Keratinocyte (primary cell): Measurements from ENCODE around the gene TCN1. TPM values are rescaled to one million over a fixed set of nuclear protein-coding genes. Genes with fewer than 3 reads are reported as not detected.

Source experiments
- DNase-seq: peaks from one replicate; pipeline ENCODE4 v3.0.0-alpha.2; 2011; ENCODE audit warnings: low read depth, missing footprints, low spot score
- FAIRE-seq: peaks from 2 replicates; lab custom pipeline; 2011; peaks lifted over from hg19 to GRCh38; lab: Jason Lieb, UNC
- H2AFZ ChIP-seq: 2 replicates; pipeline ENCODE4 v1.6.0; 2012; ENCODE audit warnings: low read length, control low read depth, inconsistent platforms; ENCODE audit not compliant: control insufficient read depth
- H3K27ac ChIP-seq: 2 replicates; pipeline ENCODE4 v1.5.1; 2011; ENCODE audit warnings: low read length; ENCODE audit not compliant: control insufficient read depth, insufficient read depth
- H3K27me3 ChIP-seq: 3 replicates; pipeline ENCODE4 v1.6.0; 2011; ENCODE audit warnings: low read length; ENCODE audit not compliant: control insufficient read depth, insufficient read depth; ENCODE audit errors: extremely low read depth
- H3K36me3 ChIP-seq, 2 experiments: 2 replicates in 1 of 2; 3 replicates in 1 of 2; pipeline ENCODE4 v1.5.1; 2011; ENCODE audit warnings: low read length in 2 of 2, mild to moderate bottlenecking in 1 of 2; ENCODE audit not compliant: control insufficient read depth in 2 of 2, insufficient read depth in 2 of 2; ENCODE audit errors: extremely low read depth in 1 of 2
- H3K4me1 ChIP-seq: 3 replicates; pipeline ENCODE4 v1.5.1; 2011; ENCODE audit warnings: low read length; ENCODE audit not compliant: control insufficient read depth, insufficient read depth; ENCODE audit errors: extremely low read depth
- H3K4me2 ChIP-seq: 3 replicates; pipeline ENCODE4 v1.6.0; 2011; ENCODE audit warnings: low read depth, low read length; ENCODE audit not compliant: control insufficient read depth, insufficient read depth; ENCODE audit errors: extremely low read depth
- H3K4me3 ChIP-seq, 3 experiments: fragments of 200-600 bp in 1 of 3; sonication (generic) in 1 of 3; 2 replicates in 2 of 3; 3 replicates in 1 of 3; pipeline ENCODE4 v1.5.1; 2011 to 2016; ENCODE audit warnings: low read length in 3 of 3, mild to moderate bottlenecking in 3 of 3, control low read depth in 2 of 3, inconsistent platforms in 1 of 3, low read depth in 1 of 3, mixed read lengths in 1 of 3, mixed run types in 1 of 3, moderate library complexity in 1 of 3; ENCODE audit not compliant: control insufficient read depth in 2 of 3, insufficient read depth in 2 of 3; ENCODE audit errors: extremely low read depth in 1 of 3
- H3K79me2 ChIP-seq: 2 replicates; pipeline ENCODE4 v1.6.0; 2012; ENCODE audit warnings: low read length; ENCODE audit not compliant: control insufficient read depth, insufficient read depth
- H3K9ac ChIP-seq: 3 replicates; pipeline ENCODE4 v1.6.0; 2011; ENCODE audit warnings: low read length; ENCODE audit not compliant: control insufficient read depth, insufficient read depth; ENCODE audit errors: extremely low read depth
- H3K9me1 ChIP-seq: 3 replicates; pipeline ENCODE4 v1.6.0; 2011; ENCODE audit warnings: low read length; ENCODE audit not compliant: control insufficient read depth, insufficient read depth; ENCODE audit errors: extremely low read depth
- H3K9me3 ChIP-seq: 2 replicates; pipeline ENCODE4 v1.5.1; 2012; ENCODE audit warnings: low read depth, low read length; ENCODE audit not compliant: control insufficient read depth
- H4K20me1 ChIP-seq: 3 replicates; pipeline ENCODE4 v1.6.0; 2011; ENCODE audit warnings: low read length; ENCODE audit not compliant: control insufficient read depth, insufficient read depth; ENCODE audit errors: extremely low read depth
- CTCF ChIP-seq, 3 experiments: IDR thresholded peaks in 1 of 3; conservative IDR thresholded peaks in 1 of 3; optimal IDR thresholded peaks in 1 of 3; 2 replicates in 2 of 3; 3 replicates in 1 of 3; pipeline versions ENCODE3 to v1.5.1; 2011; ENCODE audit warnings: low read length in 3 of 3, mild to moderate bottlenecking in 3 of 3, moderate library complexity in 2 of 3, control low read depth in 1 of 3, inconsistent platforms in 1 of 3; ENCODE audit not compliant: insufficient read depth in 2 of 3; ENCODE audit errors: extremely low read depth in 1 of 3
- EZH2 ChIP-seq: IDR thresholded peaks from one replicate; pipeline ENCODE4 v1.6.1; 2012; ENCODE audit warnings: inconsistent platforms, mild to moderate bottlenecking, low read length, moderate library complexity
- dilution Hi-C: fragments of 300-500 bp; cut with MboI; formaldehyde crosslinking; loops from one replicate; pipeline ENCODE4 v1.7.0; 2020; ENCODE audit warnings: low sequenced_read_pairs; ENCODE audit not compliant: extremely low pct_ligation_motif_present
- polyA plus RNA-seq, 5 experiments: library from polyadenylated mRNA; depleted of rRNA in 3 of 5; stranded (reverse) in 3 of 5; stranded (forward) in 1 of 5; unstranded in 1 of 5; fragments of >200 nt; gene quantifications; 1 replicate in 1 of 5; 2 replicates in 3 of 5; 3 replicates in 1 of 5; pipeline versions ENCODE4 v1.2.1 to v1.2.3, GENCODE V29; 2011 to 2012; ENCODE audit warnings: missing spikeins in 2 of 5, low read depth in 1 of 5, low replicate concordance in 1 of 5

TCN1 gene
- polyA plus RNA-seq, 1 donor (not counting 4 experiments of a cell fraction or from before 2014, with no cell fraction given): 3.7 TPM

DNA sequence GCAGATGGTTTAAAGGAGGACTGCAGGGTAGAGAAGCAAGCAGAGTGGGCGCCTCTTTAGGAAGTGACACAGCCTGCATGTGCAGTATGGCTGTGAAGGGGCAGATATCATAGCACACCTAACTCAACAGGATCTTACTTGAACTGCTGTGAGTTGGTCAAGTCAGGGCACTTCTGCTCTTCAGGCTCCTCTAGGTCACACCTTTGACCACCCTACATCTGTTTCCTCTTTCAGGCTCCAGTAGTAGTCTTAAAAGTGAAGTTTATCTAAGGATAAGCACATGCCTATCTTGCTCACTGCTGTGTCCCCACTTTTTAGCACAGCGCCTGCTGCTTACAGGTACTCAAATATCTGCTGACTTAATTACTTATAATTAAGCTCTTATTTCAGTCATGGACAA lies 62.2 kb downstream of the TCN1 start:
- Histone ChIP-seq H4K20me1 (no peaks in the 10 kb centered on the region), H3K4me3 (no peak overlapping the region), H3K9me1 (no peaks in the 10 kb centered on the region), H3K79me2 (peaks cover 2% of the 10 kb centered on the region), H2AFZ (no peak overlapping the region), H3K9me3 (no peaks in the 10 kb centered on the region), H3K27ac (no peak overlapping the region), H3K4me1 (peaks cover 7% of the 10 kb centered on the region), H3K4me2 (no peak overlapping the region), H3K9ac (no peak overlapping the region), H3K36me3 (peaks cover 29 to 34% of the 10 kb centered on the region in 2 experiments), H3K27me3 (no peaks in the 10 kb centered on the region)
- FAIRE-seq: no peak
- TF ChIP-seq CTCF (optimal IDR thresholded peaks at IDR 0.05 in 1 of 3, IDR thresholded peaks at IDR 0.05 in 1 of 3, conservative IDR thresholded peaks at IDR 0.05 in 1 of 3; ENCODE audit: extremely low read depth in 1 of 3, insufficient read depth in 2 of 3, low read length in 3 of 3): no peak
- TF ChIP-seq EZH2: no peak
- dilution Hi-C loops: no loop called here
- DNase-seq: no peak

Other genes starting within 250 kb of the TCN1 start
- gene PATL1, start 197.4 kb downstream of the TCN1 start, polyA plus RNA-seq: 20.5 to 51.3 TPM (median 31.1 TPM) in 3 replicates
- gene OR10V1, start 152.6 kb downstream of the TCN1 start, polyA plus RNA-seq: not detected in 3 replicates
- gene STX3, start 111.1 kb downstream of the TCN1 start, polyA plus RNA-seq: 41.1 to 48.0 TPM (median 42.5 TPM) in 3 replicates
- gene MRPL16, start 55.7 kb downstream of the TCN1 start, polyA plus RNA-seq: 32.4 to 85.5 TPM (median 72.1 TPM) in 3 replicates
- gene CBLIF, start 21.0 kb downstream of the TCN1 start, polyA plus RNA-seq: not detected in 3 replicates
- 0.09 to 0.14 TPM in 2 of 3 replicates, not detected in the other for gene OOSP3, start 12.3 kb upstream of the TCN1 start, polyA plus RNA-seq
- not detected in 3 replicates for gene OOSP1, start 71.9 kb upstream of the TCN1 start, polyA plus RNA-seq
- gene OOSP4A, start 97.5 kb upstream of the TCN1 start, polyA plus RNA-seq: not detected in 3 replicates
- not detected in 3 replicates for gene OOSP4B, start 150.7 kb upstream of the TCN1 start, polyA plus RNA-seq
- gene OOSP2, start 173.9 kb upstream of the TCN1 start, polyA plus RNA-seq: not detected in 3 replicates
- gene MS4A3, start 190.2 kb upstream of the TCN1 start, polyA plus RNA-seq: not detected in 3 replicates
- gene MS4A2, start 222.2 kb upstream of the TCN1 start, polyA plus RNA-seq: not detected in 3 replicates